PC-3 (cell line): ENCODE results near the gene NFIC.

Experiments
- EZH2phosphoT487 ChIP-seq: fragments of 300-600 bp; sonication (generic); IDR thresholded peaks from 2 replicates; pipeline ENCODE4 v1.6.1; 2018; ENCODE audit warnings: mild to moderate bottlenecking, antibody characterized with exemption, low read length, borderline replicate concordance
- TF ChIP-seq, protein P1 (sequence below): fragments of 300-600 bp; sonication (generic); conservative IDR thresholded peaks from 2 replicates; pipeline ENCODE4 v1.5.1; 2017; ENCODE audit warnings: antibody characterized with exemption, low read depth, mild to moderate bottlenecking, low read length

DNA sequence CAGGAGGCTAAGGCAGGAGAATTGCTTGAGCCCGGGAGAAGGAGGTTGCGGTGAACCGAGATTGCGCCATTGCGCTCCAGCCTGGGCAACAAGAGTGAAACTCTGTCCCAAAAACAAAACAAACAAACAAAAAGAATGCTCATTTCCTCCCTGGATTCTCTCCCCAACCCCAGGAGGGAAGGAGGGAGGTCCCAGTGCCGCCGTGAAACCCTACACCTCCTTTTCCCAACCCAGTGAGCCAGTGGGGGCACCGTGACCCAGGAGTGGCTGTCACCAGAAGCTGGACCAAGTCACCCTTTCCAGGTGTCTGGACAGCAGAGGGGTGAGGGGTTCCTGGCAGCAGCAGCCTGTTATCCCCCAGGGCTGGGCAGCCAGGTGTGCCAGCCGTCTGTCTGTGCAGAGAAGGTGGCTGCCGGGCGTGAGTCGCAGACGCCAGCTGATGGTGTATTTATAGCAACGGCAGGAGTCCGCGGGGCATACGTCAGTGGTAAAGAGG, 23.5 kb downstream of the NFIC start:
- TF ChIP-seq, protein P1, sequence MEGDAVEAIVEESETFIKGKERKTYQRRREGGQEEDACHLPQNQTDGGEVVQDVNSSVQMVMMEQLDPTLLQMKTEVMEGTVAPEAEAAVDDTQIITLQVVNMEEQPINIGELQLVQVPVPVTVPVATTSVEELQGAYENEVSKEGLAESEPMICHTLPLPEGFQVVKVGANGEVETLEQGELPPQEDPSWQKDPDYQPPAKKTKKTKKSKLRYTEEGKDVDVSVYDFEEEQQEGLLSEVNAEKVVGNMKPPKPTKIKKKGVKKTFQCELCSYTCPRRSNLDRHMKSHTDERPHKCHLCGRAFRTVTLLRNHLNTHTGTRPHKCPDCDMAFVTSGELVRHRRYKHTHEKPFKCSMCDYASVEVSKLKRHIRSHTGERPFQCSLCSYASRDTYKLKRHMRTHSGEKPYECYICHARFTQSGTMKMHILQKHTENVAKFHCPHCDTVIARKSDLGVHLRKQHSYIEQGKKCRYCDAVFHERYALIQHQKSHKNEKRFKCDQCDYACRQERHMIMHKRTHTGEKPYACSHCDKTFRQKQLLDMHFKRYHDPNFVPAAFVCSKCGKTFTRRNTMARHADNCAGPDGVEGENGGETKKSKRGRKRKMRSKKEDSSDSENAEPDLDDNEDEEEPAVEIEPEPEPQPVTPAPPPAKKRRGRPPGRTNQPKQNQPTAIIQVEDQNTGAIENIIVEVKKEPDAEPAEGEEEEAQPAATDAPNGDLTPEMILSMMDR = no peak
- no peak for TF ChIP-seq EZH2phosphoT487
